ENCODE measurements around the gene CALR. TPM values are rescaled to one million over a fixed set of nuclear protein-coding genes. Genes with fewer than 3 reads are reported as not detected.
"Not testable (repeated sequence)": the region's sequence is repeated elsewhere in the genome, so short reads cannot be mapped to it uniquely, and the experiment has no call there.

CALR gene
- total RNA-seq, 1 donor from 2014 or later = 1,348 TPM

DNA sequence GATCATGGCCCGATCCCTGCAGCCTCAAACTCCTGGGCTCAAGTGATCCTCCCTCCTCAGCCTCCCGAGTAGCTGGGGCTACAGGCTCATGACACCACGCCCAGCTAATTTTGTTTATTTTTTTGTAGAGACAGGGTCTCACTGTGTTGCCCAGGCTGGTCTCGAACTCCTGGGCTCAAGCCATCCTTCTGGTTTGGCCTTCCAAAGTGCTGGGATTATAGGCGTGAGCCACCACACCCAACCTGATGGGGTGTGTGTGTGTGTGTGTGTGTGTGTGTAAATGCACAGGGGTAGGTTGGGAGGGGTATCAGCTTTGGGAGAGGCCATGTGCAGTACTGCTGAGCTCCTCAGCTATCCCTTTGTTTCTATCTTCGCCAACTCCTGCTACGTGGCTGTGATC lies 37.7 kb downstream of the CALR start:
- DNase-seq (ENCODE audit: low read depth in 2 of 2) = not testable (repeated sequence)

DNA sequence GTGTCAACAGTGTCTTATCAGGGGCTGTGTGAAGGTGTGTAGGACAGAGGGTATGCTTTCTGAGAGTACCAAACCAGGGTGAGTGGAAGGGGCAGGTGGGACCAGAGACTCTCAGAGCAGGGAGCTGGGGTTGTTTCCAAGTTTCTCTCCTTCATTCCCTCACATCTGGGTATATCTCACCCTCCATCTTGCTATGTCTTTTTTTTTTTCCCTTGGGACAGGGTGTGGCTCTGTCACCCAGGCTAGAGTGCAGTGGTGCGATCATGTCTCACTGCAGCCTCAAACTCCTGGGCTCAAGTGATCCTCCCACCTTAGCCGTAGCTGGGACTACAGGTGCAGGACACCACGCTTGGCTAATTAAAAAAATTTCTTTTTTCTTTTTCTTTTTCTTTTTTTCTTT lies 41.6 kb downstream of the CALR start:
- no peak for DNase-seq (ENCODE audit: low read depth in 2 of 2)

- no peak for DNase-seq (ENCODE audit: low read depth in 2 of 2)
Measured at GRCh38 chr19:12982648-12983047, 44.2 kb downstream of the CALR start.

DNA sequence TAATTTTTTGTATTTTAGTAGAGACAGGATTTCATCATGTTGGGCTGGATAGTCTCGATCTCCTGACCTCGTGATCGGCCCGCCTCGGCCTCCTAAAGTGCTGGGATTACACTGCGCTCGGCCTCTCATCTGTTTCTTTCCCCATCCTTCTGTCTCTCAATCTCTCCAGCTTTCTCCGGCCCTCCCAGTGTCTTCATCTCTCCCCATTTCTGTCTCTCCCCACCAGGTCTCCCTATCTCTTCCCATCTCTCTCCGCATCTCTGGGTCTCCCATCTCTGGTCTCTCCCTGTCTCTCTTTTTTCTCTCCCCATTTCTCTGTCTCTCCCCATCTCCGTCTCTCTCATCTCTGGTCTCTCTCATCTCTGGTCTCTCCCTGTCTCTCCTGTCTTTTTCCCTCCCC lies 44.7 kb downstream of the CALR start:
- no peak for DNase-seq (ENCODE audit: low read depth in 2 of 2)

- peak in 1 of 2 donors; percentile 81 for DNase-seq (ENCODE audit: low read depth in 2 of 2)
Measured at GRCh38 chr19:12983542-12984142, 45.2 kb downstream of the CALR start.

- no peak for DNase-seq (ENCODE audit: low read depth in 2 of 2)
Measured at GRCh38 chr19:12984143-12984627, 45.8 kb downstream of the CALR start.

GRCh38 chr19:12984683-12985048 lies 46.3 kb downstream of the CALR start:
- no peak for DNase-seq (ENCODE audit: low read depth in 2 of 2)

DNA sequence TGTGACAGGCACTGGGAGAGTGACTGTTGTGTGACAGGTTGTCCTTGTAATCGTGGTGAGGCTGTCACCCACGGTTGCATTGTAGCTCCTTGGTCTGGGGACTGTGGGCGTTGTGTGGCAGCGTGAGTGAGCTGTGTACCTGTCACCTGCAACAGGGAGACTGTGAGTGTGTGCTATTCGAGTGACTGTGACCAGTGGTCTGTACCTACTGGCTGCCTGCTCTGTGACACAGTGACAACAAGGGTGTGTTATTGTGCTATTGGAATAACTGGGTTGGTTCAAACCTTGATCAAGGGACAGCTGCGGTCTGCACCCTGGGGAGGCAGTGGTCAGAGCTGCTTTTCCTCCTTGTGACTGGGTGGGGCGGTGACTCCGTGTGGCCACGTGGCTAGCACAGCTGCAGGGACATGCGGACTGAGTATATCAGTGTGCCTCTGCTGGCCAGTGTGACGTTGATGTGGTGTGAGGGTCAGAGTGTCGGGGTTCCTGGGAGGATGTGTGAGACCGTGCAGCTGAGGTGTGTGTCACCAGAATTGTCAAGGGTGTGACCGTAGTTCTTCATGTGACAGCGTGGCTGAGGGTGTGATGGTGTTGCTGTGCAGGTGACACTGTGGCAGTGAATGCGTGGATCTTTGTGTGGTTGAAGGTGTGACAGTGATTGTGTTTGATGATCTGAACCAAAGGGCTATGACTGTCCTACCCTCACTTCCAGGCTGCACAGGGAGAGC lies 46.8 kb downstream of the CALR start:
- DNase-seq (ENCODE audit: low read depth in 2 of 2) = peak in 1 of 2 donors; percentile 39

DNA sequence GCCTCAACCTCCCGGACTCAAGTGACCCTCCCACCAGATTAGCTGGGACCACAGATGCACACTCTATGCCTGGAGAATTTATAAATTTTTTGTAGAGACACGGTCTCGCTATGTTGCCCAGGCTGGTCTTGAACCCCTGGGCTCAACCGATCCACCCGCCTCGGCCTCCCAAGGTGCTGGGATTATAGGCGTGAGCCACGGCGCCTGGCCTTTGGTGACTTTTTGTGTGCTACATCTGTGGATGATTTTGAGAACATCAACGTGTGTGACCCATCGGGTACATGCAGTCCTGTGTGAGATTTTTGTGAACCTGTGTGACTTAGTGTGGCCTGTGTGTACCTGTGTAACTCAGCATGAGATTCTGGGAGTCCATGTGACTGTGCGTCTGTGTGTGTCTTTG lies 48.3 kb downstream of the CALR start:
- DNase-seq (ENCODE audit: low read depth in 2 of 2) = no peak

DNA sequence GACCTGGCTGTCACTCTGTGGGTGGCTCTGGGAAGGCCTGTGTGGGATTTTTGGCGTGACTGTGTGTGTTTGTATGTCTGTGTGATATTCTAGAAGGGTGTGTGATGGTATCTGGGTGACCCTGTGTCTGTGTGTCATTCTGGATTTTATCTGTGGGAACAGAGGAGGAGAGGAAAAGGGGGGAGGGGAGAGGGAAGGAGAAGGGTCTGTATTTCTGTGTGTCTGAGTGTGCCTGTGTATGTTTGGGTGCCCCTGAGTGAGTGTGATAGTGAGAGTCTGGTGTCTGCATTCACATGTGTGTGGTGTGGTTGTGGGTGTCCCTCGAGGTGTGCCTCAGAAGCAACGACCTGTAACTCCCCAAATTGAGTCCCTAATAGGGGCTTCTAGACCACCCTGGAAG lies 48.8 kb downstream of the CALR start:
- no peak for DNase-seq (ENCODE audit: low read depth in 2 of 2)

DNA sequence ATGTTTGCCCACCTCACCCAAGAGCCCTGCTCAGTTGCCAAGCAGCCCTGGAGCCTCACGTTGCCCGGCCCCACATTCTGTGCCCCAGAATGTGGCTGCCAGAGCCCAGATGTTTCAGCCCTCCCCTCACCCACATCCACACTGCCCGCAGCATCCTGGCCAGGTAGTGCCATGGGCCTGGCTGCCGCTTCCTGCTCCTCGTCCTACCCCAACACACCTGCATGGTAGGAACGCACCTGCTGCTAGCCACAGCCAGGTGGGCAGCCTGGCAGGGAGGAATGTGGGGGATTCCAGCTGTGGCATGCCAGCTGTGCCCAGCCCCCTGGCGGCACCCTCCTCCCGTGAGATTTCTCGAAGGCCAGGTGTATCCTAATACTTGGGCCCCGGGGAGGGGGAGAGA lies 49.4 kb downstream of the CALR start:
- DNase-seq (ENCODE audit: low read depth in 2 of 2) = no peak

DNA sequence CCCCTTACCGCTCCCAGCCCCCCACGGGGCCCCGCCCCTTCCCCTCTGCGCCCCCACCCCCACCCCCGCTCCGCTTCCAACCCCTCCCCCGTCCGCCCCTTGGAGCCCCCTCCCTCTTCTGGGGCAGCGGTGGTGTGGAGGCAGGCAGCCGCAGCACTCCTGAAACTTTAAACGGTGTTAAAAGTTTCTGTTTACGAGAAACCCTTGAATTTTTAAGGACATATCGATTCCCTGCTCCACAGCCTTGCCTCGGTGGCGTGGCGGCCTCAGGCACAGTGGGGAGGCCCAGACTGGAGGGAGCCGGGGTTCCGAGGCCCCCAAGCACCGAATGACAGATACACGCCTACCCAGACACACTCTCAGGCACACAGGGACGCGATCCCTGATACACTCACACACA lies 52.0 kb downstream of the CALR start:
- no peak for DNase-seq (ENCODE audit: low read depth in 2 of 2)

- DNase-seq (ENCODE audit: low read depth in 2 of 2) = no peak
Measured at GRCh38 chr19:12990853-12991252, 52.4 kb downstream of the CALR start.

- no peak for DNase-seq (ENCODE audit: low read depth in 2 of 2)
Measured at GRCh38 chr19:12991296-12991695, 52.9 kb downstream of the CALR start.

GRCh38 chr19:12992729-12993128 lies 54.3 kb downstream of the CALR start:
- no peak for DNase-seq (ENCODE audit: low read depth in 2 of 2)

- DNase-seq (ENCODE audit: low read depth in 2 of 2) = no peak
Measured at GRCh38 chr19:12993562-12993961, 55.2 kb downstream of the CALR start.

Other genes starting within 250 kb of the CALR start
- 6.2 and 9.0 TPM in 2 replicates for gene FBXW9, start 242.0 kb upstream of the CALR start, total RNA-seq
- 14.2 and 34.3 TPM in 2 replicates for gene TNPO2, start 214.7 kb upstream of the CALR start, total RNA-seq
- gene TRIR, start 203.9 kb upstream of the CALR start, total RNA-seq = 120 and 166 TPM in 2 replicates
- 82.2 and 92.3 TPM in 2 replicates for gene GET3, start 201.1 kb upstream of the CALR start, total RNA-seq
- not detected in 2 replicates for gene BEST2, start 186.8 kb upstream of the CALR start, total RNA-seq
- gene HOOK2, start 163.1 kb upstream of the CALR start, total RNA-seq = 6.2 and 12.0 TPM in 2 replicates
- 71.4 and 164 TPM in 2 replicates for gene JUNB, start 147.1 kb upstream of the CALR start, total RNA-seq
- 199 and 256 TPM in 2 replicates for gene PRDX2, start 136.8 kb upstream of the CALR start, total RNA-seq
- not detected in 2 replicates for gene THSD8, start 136.5 kb upstream of the CALR start, total RNA-seq
- gene RNASEH2A, start 132.0 kb upstream of the CALR start, total RNA-seq = 15.0 and 16.6 TPM in 2 replicates
- gene RTBDN, start 104.0 kb upstream of the CALR start, total RNA-seq = not detected in 2 replicates
- 0.26 and 1.1 TPM in 2 replicates for gene MAST1, start 100.1 kb upstream of the CALR start, total RNA-seq
- gene DNASE2, start 57.2 kb upstream of the CALR start, total RNA-seq = 19.1 and 33.5 TPM in 2 replicates
- 0.13 and 0.25 TPM in 2 replicates for gene KLF1, start 51.4 kb upstream of the CALR start, total RNA-seq
- gene GCDH, start 47.4 kb upstream of the CALR start, total RNA-seq = 18.9 and 20.4 TPM in 2 replicates
- gene SYCE2, start 19.3 kb upstream of the CALR start, total RNA-seq = 0.25 and 0.26 TPM in 2 replicates
- gene FARSA, start 4.9 kb upstream of the CALR start, total RNA-seq = 44.6 and 49.3 TPM in 2 replicates
- 52.4 and 59.2 TPM in 2 replicates for gene RAD23A, start 7.3 kb downstream of the CALR start, total RNA-seq
- 17.6 and 24.0 TPM in 2 replicates for gene GADD45GIP1, start 18.6 kb downstream of the CALR start, total RNA-seq
- 0.25 and 0.26 TPM in 2 replicates for gene DAND5, start 31.0 kb downstream of the CALR start, total RNA-seq
- gene NFIX, start 56.9 kb downstream of the CALR start, total RNA-seq = 16.9 and 22.3 TPM in 2 replicates
- gene LYL1, start 164.2 kb downstream of the CALR start, total RNA-seq = 25.4 and 43.5 TPM in 2 replicates
- gene TRMT1, start 178.1 kb downstream of the CALR start, total RNA-seq = 20.3 and 26.2 TPM in 2 replicates
- 36.2 and 46.7 TPM in 2 replicates for gene NACC1, start 179.7 kb downstream of the CALR start, total RNA-seq
- 57.1 and 62.4 TPM in 2 replicates for gene STX10, start 211.8 kb downstream of the CALR start, total RNA-seq
- 18.6 and 31.1 TPM in 2 replicates for gene IER2, start 211.8 kb downstream of the CALR start, total RNA-seq

Measured in dermis microvascular lymphatic vessel endothelial cell (primary cell).